ES-I3 (cell line): Measurements from ENCODE around the gene DTD1.
"Not testable (repeated sequence)": the region's sequence is repeated elsewhere in the genome, so short reads cannot be mapped to it uniquely, and the experiment has no call there.

Source experiments
- H3K36me3 ChIP-seq: 2 replicates; pipeline ENCODE4 v1.6.1; 2013; ENCODE audit warnings: mild to moderate bottlenecking, low read length, control low read depth, moderate library complexity; ENCODE audit not compliant: insufficient read depth
- H3K4me1 ChIP-seq: 2 replicates; pipeline ENCODE4 v1.6.1; 2013; ENCODE audit warnings: mild to moderate bottlenecking, control low read depth, low read length; ENCODE audit not compliant: insufficient read depth
- H3K9ac ChIP-seq: 2 replicates; pipeline ENCODE4 v1.6.1; 2013; ENCODE audit warnings: low read depth, mild to moderate bottlenecking, low read length, moderate library complexity
- H3K9me3 ChIP-seq: 2 replicates; pipeline ENCODE4 v1.6.1; 2013; ENCODE audit warnings: mild to moderate bottlenecking, low read length, moderate library complexity; ENCODE audit not compliant: control insufficient read depth, insufficient read depth

The DTD1 gene

DNA sequence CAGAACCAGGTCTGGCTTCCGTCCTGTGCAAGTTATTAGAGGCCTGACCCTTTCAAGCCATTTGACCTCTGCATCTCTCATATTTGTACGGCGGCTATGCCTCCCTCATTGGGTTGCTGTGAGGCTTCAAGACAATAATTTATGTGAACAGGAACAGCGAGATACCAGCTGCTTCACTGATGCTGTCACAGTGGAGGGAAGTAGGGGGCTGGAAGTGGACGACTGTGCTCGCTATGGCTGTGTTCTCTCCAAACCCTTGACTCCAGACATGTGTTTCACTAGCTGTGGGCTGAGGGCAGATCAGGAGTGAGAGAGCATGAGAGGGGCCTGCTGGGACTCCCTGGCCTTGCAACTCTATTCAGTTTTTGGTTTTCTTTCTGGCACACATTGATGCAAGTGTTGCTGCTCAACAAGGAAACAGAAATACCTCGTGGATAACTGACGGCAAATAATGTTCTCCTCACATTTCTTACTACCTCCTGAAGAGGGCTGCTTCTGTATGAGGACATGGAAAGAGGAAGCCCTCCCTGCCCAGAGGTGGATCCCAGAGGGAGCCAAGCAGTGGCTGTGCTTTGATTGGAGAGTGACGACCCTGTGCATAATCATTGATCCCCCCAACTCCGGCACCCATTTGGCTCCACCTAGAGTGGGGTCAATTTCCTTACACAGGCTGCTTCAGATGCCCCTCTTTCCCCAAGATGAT, 191.0 kb downstream of the DTD1 start:
- no peaks in the 10 kb centered on the region for H3K36me3 ChIP-seq

DNA sequence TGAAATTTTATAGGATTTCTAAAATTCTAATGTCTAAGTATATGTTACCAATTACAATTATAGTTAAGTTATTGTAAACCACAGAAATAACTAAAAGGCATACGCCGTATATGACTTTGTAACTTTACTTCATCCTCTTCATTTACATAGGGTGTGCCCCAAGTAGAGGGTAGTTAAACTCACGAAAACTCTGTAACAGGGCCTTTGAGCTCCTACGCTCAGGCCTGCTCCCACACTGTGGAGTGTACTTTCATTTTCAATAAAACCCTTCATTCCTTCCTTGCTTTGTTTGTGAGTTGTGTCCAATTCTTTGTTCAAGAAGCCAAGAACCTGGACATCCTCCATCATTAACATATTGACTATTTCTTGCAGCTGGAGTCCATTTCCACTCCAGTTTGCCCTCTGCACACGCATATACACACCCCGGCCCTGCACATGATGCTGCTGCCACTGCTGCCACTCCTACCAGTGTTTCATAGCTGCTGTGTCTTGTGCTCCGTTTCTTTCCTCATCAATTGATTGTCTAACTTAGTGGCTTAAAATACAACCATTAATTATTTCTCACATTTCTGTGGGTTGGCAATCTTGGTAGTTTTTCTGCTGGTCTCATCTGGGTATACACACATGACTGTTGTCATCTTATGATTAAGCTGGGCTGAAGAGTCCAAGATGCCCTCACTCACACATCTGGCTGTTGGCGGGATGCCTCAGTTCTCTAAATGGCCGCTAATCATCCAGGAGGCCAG, 192.7 kb downstream of the DTD1 start:
- no peaks in the 10 kb centered on the region for H3K36me3 ChIP-seq

More for the DNA sequence above, 191.0 kb downstream of the DTD1 start:
- Histone ChIP-seq H3K9me3 (no peaks in the 10 kb centered on the region; the same call in 1 of the 2 replicates), H3K4me1 (no peaks in the 10 kb centered on the region), H3K9ac (no peak overlapping the region)

DNA sequence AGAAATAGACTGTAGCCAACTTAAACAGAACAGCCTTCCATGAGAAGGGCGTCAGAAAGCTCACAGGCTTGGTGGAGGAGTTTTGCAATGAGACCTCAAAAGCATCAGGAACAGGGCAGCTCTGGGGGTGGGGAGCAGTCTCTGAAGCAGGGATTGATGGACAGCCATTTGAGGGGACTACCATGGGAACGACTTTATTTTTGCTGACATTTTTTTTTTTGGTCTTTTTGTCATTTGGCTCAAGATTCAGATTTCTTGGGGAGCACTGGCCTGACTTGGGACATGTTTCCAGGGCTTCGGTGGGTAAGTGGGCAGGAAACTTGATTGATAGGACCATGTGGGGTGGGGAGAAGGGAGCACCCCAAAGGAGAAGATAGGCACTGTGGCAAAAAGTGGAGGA, 193.7 kb downstream of the DTD1 start:
- Histone ChIP-seq H3K4me1 (no peaks in the 10 kb centered on the region), H3K9me3 (no peaks in the 10 kb centered on the region; the same call in 1 of the 2 replicates), H3K36me3 (no peaks in the 10 kb centered on the region), H3K9ac (no peak overlapping the region)

More for the DNA sequence above, 192.7 kb downstream of the DTD1 start:
- Histone ChIP-seq H3K4me1 (no peaks in the 10 kb centered on the region), H3K9ac (no peak overlapping the region), H3K9me3 (no peaks in the 10 kb centered on the region; the same call in 1 of the 2 replicates)

DNA sequence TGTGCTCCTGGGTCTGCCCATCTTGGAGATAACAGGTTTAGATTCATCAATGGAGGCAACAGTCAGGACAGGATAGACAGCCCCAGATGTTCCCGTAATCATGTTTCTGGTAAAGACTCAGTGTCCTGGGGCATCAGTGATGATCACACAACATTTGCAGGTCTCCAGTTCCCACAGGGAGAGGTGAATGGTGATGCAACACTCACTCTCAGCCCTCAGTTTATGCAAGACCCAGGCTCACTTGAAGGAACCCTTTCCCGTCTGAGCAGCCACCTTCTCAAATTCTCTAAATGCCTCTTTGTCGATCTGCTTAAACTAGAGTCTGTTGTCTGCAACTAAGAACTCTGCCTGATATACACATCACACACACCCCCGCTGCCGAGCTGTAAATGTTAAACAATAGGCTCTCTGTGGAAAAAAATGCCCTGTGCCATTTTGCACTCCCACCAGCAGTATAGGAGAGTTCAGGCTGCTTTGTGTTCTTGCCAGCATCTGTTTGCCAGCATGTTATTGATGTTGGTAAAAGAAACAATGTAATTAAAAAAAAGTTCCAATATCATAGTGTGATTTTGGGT, 195.6 kb downstream of the DTD1 start:
- H3K4me1 ChIP-seq: no peaks in the 10 kb centered on the region

DNA sequence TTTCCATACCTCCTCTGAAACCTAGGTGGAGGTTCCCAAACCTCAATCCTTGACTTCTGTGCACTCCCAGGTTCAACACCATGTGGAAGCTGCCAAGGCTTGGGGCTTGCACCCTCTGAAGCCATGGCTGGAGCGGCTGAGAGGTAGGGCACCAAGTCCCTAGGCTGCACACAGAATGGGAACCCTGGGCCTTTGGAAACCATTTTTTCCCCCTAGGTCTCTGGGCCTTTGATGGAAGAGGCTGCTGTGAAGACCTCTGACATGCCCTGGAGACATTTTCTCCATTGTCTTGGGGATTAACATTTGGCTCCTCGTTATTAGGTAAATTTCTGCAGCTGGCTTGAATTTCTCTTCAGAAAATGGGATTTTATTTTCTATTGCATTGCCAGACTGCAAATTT, 199.2 kb downstream of the DTD1 start:
- H3K4me1 ChIP-seq, H3K36me3 ChIP-seq, H3K9ac ChIP-seq, H3K9me3 ChIP-seq: not testable (repeated sequence)

More for the DNA sequence above, 195.6 kb downstream of the DTD1 start:
- Histone ChIP-seq H3K9me3 (no peaks in the 10 kb centered on the region), H3K36me3 (no peaks in the 10 kb centered on the region), H3K9ac (no peak overlapping the region)

DNA sequence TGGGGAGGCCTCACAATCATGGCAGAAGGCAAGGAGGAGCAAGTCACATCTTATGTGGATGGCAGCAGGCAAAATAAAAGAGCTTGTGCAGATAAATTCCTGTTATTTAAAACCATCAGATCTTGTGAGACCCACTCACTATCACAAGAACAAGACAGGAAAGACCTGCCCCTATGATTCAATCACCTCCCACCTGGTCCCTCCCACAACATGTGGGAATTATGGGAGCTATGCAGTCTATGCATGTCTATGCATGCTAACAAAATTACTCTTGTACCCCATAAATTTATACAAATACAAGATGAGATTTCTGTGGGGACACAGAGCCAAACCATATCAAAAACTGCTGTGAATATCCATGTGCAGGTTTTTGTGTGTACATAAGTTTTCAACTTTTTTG, 200.2 kb downstream of the DTD1 start:
- Histone ChIP-seq H3K4me1 (no peaks in the 10 kb centered on the region), H3K36me3 (no peaks in the 10 kb centered on the region), H3K9ac (no peak overlapping the region), H3K9me3 (no peaks in the 10 kb centered on the region)

DNA sequence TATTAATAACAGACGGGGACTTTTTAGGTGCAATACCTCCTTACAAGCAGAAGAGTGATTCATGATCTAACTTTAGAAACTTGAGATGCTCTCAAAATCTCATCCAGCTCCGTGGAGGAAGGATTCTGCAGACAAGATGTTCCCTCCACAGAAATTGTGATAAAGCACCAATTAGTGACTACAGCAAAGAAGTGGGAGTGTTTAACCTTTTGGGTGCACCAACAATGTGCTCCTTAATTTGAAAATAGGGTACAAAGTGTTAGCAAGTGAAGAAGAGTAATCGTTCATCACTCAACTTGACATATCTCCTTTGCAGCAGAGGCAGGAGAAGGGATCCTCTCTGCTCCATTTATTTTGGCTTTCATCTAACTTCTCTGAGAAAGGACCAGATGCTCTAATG, 202.9 kb downstream of the DTD1 start:
- H3K4me1 ChIP-seq: no peaks in the 10 kb centered on the region
- H3K9me3 ChIP-seq: no peaks in the 10 kb centered on the region
- H3K36me3 ChIP-seq: no peaks in the 10 kb centered on the region
- no peak overlapping the region for H3K9ac ChIP-seq

DNA sequence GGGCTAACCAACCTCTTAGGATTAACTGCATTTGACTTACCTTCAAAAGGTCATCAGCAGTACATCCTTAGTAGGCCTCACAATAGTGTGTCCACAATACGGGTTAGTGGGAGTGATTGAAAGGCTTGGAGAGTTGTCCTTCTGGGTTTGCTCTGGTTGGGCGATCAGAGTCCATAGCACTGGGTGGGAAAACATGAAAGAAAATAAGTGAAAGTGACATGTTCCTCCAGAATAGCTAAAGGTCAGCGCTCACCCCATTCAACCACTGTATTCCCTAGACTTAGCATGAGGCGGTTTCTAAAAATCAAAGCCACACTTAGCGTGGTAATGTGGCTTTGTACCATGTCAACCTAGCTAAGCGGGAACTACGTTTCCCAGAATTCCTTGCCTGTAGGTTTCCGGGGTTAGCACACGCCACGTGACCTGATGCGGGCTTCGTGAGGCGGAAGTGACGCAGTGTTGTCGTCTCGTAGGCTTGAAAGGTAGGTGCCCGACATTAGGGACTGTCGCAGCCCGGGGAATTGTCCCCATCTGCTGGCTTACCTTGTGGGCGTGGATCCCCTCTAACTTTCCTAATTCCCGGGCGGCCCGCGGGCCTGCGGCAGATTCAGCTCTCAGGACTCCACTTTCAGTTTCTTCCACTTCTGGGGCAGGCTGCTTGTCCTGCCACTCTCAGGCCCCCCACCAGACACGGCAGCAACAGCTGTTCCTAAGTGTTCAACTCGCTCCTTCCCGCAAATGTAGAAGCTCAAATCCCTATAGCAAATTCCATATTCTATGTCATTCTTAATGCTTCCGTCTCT, 206.0 kb downstream of the DTD1 start:
- H3K4me1 ChIP-seq: no peaks in the 10 kb centered on the region
- H3K9me3 ChIP-seq: no peaks in the 10 kb centered on the region
- peak overlapping the region; percentile 90 for H3K9ac ChIP-seq
- no peaks in the 10 kb centered on the region for H3K36me3 ChIP-seq

DNA sequence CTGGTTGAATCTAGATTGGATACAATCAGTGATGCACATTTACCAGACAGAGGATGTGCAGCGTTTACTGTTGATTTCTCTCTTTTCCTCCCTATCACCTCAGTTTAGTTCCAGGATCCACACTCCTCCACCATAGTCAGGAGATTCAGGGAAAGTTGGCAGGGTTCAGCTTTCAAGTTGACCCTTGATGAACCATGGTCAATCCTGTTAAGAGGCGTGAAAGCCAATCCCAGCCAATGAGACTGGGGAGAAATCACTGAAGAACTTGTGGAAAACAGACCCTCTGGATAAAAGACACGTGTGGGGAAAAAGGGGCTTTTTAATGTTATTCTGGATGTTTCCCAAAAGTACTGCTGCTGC, 206.6 kb downstream of the DTD1 start:
- H3K36me3 ChIP-seq: no peaks in the 10 kb centered on the region
- H3K9ac ChIP-seq: peak overlapping the region; percentile 90; the same call in 1 of the 2 replicates
- no peaks in the 10 kb centered on the region for H3K9me3 ChIP-seq
- H3K4me1 ChIP-seq: no peaks in the 10 kb centered on the region

DNA sequence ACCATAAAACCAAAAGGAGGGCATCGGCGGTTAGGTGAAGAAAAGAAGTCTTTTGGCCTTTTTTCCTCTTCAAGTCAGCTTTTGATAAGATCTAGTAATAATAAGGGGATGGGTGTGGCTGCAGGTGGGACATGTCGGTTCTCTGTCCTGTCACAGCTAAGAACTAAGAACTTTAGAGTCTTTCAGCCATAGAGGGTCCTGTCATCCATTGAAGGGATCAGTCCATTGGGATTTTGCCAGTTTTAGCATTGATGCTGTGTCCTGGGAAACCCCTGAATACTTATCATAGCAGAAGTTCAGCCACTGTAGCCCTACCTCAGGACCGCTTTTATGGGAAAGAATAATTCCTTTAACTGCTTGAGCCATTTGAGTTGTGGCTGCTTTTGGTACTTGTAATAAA, 207.5 kb downstream of the DTD1 start:
- no peak overlapping the region for H3K9ac ChIP-seq
- H3K36me3 ChIP-seq: no peaks in the 10 kb centered on the region
- no peaks in the 10 kb centered on the region for H3K4me1 ChIP-seq
- no peaks in the 10 kb centered on the region for H3K9me3 ChIP-seq

DNA sequence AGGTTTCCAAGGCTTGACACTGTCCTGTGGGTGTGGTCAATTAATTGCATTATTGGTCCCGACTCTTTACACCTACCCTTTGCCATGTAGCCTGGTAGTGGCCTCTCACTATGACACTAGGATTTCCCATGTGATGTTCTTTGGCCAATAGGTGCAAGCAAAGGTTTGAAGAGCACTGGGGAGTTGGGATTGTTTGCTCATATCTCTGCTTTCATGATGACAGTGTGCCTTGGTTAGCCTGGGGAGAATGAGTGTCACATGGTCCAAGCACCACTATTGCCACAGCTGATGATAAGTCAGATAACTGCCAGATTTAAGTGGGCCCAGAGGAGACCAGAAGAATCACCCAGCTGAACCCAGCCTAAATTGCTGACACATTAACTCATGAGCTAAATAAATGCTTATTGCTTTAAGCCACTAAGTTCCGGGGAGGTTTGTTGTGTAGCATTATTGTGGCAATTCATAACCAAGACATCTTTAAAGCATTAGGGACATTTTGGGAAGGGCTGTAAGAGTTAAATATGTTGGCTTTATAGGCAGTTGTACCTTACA, 208.5 kb downstream of the DTD1 start:
- Histone ChIP-seq H3K9me3 (no peaks in the 10 kb centered on the region), H3K9ac (no peak overlapping the region), H3K4me1 (no peaks in the 10 kb centered on the region), H3K36me3 (no peaks in the 10 kb centered on the region)

DNA sequence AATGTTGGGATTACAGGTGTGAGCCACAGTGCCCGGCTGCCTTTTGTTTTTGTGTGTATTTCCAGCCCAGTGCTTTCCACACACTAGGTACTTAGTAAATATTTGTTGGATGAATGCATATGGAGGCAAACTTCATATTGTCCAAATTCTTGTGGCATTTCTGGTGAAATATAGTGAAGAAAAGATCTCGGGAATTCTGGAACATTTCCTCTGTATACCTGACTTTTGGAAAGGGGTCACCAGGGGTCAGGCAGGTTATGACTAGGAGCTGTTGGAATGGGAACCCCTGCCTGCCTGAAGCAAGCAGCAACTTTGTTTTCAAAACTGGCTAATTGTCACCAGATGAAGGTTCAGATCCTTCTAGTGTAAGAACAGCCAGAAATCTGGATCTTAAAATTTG, 213.7 kb downstream of the DTD1 start:
- H3K9me3 ChIP-seq: no peaks in the 10 kb centered on the region
- no peaks in the 10 kb centered on the region for H3K4me1 ChIP-seq
- no peaks in the 10 kb centered on the region for H3K36me3 ChIP-seq
- no peak overlapping the region for H3K9ac ChIP-seq

DNA sequence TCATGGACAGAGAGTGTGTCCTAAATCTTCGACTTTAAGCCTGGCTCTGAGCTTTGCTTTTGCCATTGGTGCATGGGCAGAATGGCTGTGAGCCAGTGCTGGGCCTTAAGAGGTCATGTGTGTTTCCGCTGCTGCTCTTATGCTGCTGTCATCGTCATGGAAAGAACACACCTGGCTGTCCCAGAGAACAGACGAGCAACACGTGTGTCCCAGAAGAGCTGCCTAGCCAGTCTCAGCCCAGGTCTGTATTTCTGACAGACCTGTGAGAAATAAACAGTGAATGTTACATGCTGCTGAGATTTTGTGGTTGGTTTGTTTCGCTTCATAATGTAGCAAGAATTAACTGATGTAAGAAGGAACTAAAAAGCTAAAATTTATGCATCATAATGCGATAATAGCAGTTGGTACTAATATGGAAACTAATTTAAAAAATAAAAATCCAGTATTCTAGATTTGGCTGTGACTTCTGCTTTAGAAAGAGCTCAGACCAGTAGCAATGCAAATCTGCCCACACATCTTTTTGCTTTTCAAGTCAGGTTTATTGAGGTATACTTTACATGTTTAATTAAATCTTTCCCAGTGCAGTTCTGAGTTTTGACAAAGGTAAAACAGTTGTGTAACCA, 214.3 kb downstream of the DTD1 start:
- H3K36me3 ChIP-seq: no peaks in the 10 kb centered on the region
- no peaks in the 10 kb centered on the region for H3K4me1 ChIP-seq
- no peaks in the 10 kb centered on the region for H3K9me3 ChIP-seq
- no peak overlapping the region for H3K9ac ChIP-seq

DNA sequence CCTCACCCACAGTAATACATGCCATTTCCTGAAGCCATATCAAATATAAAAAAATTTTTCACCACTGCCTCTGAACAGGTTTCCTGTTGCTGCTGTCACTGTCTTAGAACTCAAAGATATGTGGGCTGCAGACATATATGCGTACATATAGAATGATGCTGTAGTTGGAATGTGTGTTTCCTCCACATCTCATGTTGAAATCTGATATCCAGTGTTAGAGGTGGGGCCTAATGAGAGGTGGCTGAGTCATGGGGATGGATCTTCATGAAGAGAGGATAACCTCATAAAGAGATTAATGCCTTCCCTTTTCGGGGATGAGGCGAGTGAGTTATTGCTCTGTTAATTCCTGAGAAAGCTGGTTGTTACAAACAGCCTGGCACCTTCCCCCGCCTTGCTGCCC, 218.0 kb downstream of the DTD1 start:
- Histone ChIP-seq H3K9me3 (no peaks in the 10 kb centered on the region), H3K36me3 (no peaks in the 10 kb centered on the region), H3K9ac (no peak overlapping the region), H3K4me1 (no peaks in the 10 kb centered on the region)
